Ascending aorta (tissue), 2 donors: ENCODE results near the gene RASD1. TPM values are rescaled to one million over a fixed set of nuclear protein-coding genes. Genes with fewer than 3 reads are reported as not detected.

Experiments
- DNase-seq, 2 donors: peaks; one replicate each; pipeline ENCODE4 v3.0.0-alpha.2; 2019; ENCODE audit warnings: low spot score in 2 of 2
- H3K27ac ChIP-seq, 2 donors: fragments of 200-600 bp; sonication (generic); one replicate each; pipeline ENCODE4 v1.5.1; 2016 to 2017; ENCODE audit warnings: mild to moderate bottlenecking in 1 of 2
- H3K27me3 ChIP-seq: fragments of 200-600 bp; sonication (generic); one replicate; pipeline ENCODE4 v1.5.1; 2017
- H3K36me3 ChIP-seq, 2 donors: fragments of 200-600 bp; sonication (generic); one replicate each; pipeline ENCODE4 v1.5.1; 2016
- H3K4me1 ChIP-seq, 2 donors: fragments of 200-600 bp; sonication (generic); one replicate each; pipeline ENCODE4 v1.5.1; 2016 to 2017; ENCODE audit warnings: mild to moderate bottlenecking in 1 of 2
- H3K4me3 ChIP-seq, 2 donors: fragments of 200-600 bp; sonication (generic); one replicate each; pipeline ENCODE4 v1.5.1; 2016 to 2017; ENCODE audit warnings: mild to moderate bottlenecking in 1 of 2
- H3K9me3 ChIP-seq, 2 donors: fragments of 200-600 bp; sonication (generic); one replicate each; pipeline ENCODE4 v1.5.1; 2016
- CTCF ChIP-seq, 3 experiments: fragments of 200-600 bp in 2 of 3; fragments of 450-650 bp in 1 of 3; sonication (generic) in 2 of 3; IDR thresholded peaks; one replicate each; pipeline ENCODE4 v1.5.1; 2016 to 2019; ENCODE audit warnings: antibody characterized with exemption in 3 of 3, mild to moderate bottlenecking in 1 of 3, moderate library complexity in 1 of 3
- intact Hi-C: fragments of 100-400 bp; cut with DNase I; formaldehyde crosslinking; loops from one replicate; pipeline ENCODE4 v1.15.1; 2023
- total RNA-seq: library from RNA; depleted of rRNA; stranded (reverse); fragments of >200 nt; gene quantifications from one replicate; pipeline ENCODE4 v1.1.0, GENCODE V29; 2016

Gene RASD1
- total RNA-seq, 1 donor from 2014 or later: 293 TPM

- peaks cover 0 to 34% of the 10 kb centered on the region in 2 donors for H3K4me1 ChIP-seq
- TF ChIP-seq CTCF (IDR thresholded peaks at IDR 0.05): no peak
- no peaks in the 10 kb centered on the region for H3K36me3 ChIP-seq
- no peak for DNase-seq
- no peaks in the 10 kb centered on the region for H3K9me3 ChIP-seq
- no peak overlapping the region for H3K27ac ChIP-seq
- no peaks in the 10 kb centered on the region for H3K27me3 ChIP-seq
- H3K4me3 ChIP-seq: no peak overlapping the region
- intact Hi-C loops: no loop called here
Measured at GRCh38 chr17:17540935-17541639, 44.9 kb upstream of the RASD1 start.

GRCh38 chr17:17540278-17540906 lies 44.2 kb upstream of the RASD1 start:
- Histone ChIP-seq H3K27ac (no peak overlapping the region), H3K4me1 (peaks cover 0 to 29% of the 10 kb centered on the region in 2 donors), H3K27me3 (no peaks in the 10 kb centered on the region), H3K9me3 (no peaks in the 10 kb centered on the region), H3K36me3 (no peaks in the 10 kb centered on the region), H3K4me3 (no peak overlapping the region)
- no peak for DNase-seq
- intact Hi-C loops: no loop called here
- no peak for TF ChIP-seq CTCF (IDR thresholded peaks at IDR 0.05)

DNA sequence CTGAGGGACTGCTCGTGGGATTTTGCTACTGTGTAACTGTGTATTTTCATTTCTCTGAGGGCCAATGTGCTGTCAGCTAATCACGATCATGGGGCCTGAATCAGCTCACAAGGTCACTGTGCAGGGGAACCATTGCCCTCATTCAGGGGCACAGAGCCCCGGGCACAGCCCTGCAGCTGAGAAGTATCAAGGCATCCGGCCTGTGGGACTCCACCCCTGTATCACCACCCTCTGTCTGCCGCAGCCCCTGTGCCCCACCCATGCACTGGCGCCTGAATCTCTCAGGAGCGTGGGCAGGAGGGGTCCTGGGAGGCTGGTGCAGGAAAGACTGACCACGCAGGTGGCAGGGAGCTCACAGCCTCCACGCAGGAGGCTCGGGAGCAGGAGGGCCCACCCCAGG lies 43.4 kb upstream of the RASD1 start:
- TF ChIP-seq CTCF (IDR thresholded peaks at IDR 0.05): no peak
- no peaks in the 10 kb centered on the region for H3K9me3 ChIP-seq
- no peak overlapping the region for H3K27ac ChIP-seq
- DNase-seq: no peak
- intact Hi-C loops: loop anchor here (5.0 kb wide), 1 partner anchor 42 kb away; the partner anchor contains the start of gene RASD1
- H3K4me3 ChIP-seq: no peak overlapping the region
- H3K4me1 ChIP-seq: peaks cover 0 to 23% of the 10 kb centered on the region in 2 donors
- no peaks in the 10 kb centered on the region for H3K36me3 ChIP-seq
- no peaks in the 10 kb centered on the region for H3K27me3 ChIP-seq

GRCh38 chr17:17538417-17539391 lies 42.5 kb upstream of the RASD1 start:
- Histone ChIP-seq H3K4me1 (peaks cover 0 to 21% of the 10 kb centered on the region in 2 donors), H3K9me3 (no peaks in the 10 kb centered on the region), H3K4me3 (no peak overlapping the region), H3K36me3 (no peaks in the 10 kb centered on the region), H3K27me3 (no peaks in the 10 kb centered on the region), H3K27ac (no peak overlapping the region)
- DNase-seq: no peak
- TF ChIP-seq CTCF (IDR thresholded peaks at IDR 0.05): no peak
- intact Hi-C loops: loop anchor here (5.0 kb wide), 1 partner anchor 41 kb away; the partner anchor contains the start of gene RASD1

DNA sequence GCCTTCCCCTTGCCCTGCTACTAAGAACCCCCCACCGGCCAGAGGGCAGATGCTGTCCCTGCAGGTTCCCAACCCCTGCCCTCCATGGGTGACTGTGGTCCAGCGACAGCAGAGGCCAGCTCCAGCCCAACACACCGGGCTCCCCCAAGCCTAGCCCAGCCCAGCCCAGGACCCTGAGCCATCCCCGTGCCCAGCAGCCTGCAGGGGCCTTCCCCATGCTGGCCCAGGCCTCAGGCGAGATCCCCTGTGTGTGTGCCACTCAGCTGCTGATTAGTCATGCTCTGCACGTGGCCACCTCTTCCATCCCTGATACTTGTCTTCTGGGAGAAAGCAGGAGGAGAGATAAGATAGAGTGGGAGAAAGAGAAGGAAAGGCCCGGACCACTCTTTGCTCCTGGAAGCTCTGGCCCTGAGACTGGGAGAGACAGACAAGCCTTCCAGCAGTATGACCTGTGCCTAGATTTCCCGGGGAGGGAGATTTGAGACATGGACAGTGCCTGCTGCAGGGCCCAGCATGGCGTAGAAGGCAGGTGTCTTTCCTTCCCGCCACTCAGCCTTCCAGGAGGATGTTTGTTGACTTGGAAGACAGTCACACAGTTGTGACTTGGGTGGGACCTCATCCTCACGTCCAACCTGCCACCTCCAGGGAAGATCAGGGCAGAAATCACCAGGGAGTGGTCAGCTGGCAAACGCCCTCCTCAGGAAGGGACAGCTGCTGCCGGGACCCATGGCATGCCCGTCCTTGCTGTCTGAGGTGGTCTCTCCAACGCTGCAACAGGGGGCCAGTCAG lies 41.3 kb upstream of the RASD1 start:
- no peaks in the 10 kb centered on the region for H3K9me3 ChIP-seq
- H3K27me3 ChIP-seq: no peaks in the 10 kb centered on the region
- no peak for TF ChIP-seq CTCF (IDR thresholded peaks at IDR 0.05)
- no peak overlapping the region for H3K4me3 ChIP-seq
- no peak for DNase-seq
- H3K4me1 ChIP-seq: peaks cover 0 to 21% of the 10 kb centered on the region in 2 donors
- H3K27ac ChIP-seq: peak overlapping the region in 1 of 2 donors; percentile 14
- no peaks in the 10 kb centered on the region for H3K36me3 ChIP-seq
- intact Hi-C loops: loop anchor here (5.0 kb wide), 1 partner anchor 40 kb away; the partner anchor contains the start of gene RASD1
